HG02970 (cell line): ENCODE results near the gene SERPINB12.

Source experiments
- ATAC-seq: cut with Tn5 transposase; IDR thresholded peaks from one replicate; pipeline ENCODE4 v1.9.1; 2021; ENCODE audit warnings: mild to moderate bottlenecking, moderate library complexity, moderate number of reproducible peaks; ENCODE audit not compliant: unreplicated experiment, low FRiP score

SERPINB12 gene

GRCh38 chr18:63542069-63542468 is at the start of gene SERPINB12:
TSS of gene SERPINB12 (plus strand) at chr18:63542369. CDS start at chr18:63556160, 13,791 bp downstream.
- ATAC-seq, result no peak

- ATAC-seq, result no peak
Observed at GRCh38 chr18:63492851-63493250, 49.3 kb upstream of the SERPINB12 start.

- no peak for ATAC-seq
Observed at GRCh38 chr18:63495675-63496074, 46.5 kb upstream of the SERPINB12 start.

- ATAC-seq, result no peak
Observed at GRCh38 chr18:63505566-63506335, 36.4 kb upstream of the SERPINB12 start.

GRCh38 chr18:63506336-63506646 is 35.9 kb upstream of the SERPINB12 start:
- no peak for ATAC-seq

- ATAC-seq, result no peak
Observed at GRCh38 chr18:63508596-63508995, 33.6 kb upstream of the SERPINB12 start.

GRCh38 chr18:63511285-63511684 is 30.9 kb upstream of the SERPINB12 start:
- no peak for ATAC-seq

- no peak for ATAC-seq
Observed at GRCh38 chr18:63514326-63514725, 27.8 kb upstream of the SERPINB12 start.

- no peak for ATAC-seq
Observed at GRCh38 chr18:63514888-63515678, 27.1 kb upstream of the SERPINB12 start.

- ATAC-seq, result no peak
Observed at GRCh38 chr18:63515801-63516200, 26.4 kb upstream of the SERPINB12 start.

GRCh38 chr18:63518178-63519012 is 23.8 kb upstream of the SERPINB12 start:
- peak; percentile 89 for ATAC-seq

GRCh38 chr18:63520053-63520685 is 22.0 kb upstream of the SERPINB12 start:
- no peak for ATAC-seq

- ATAC-seq, result no peak
Observed at GRCh38 chr18:63523660-63524059, 18.5 kb upstream of the SERPINB12 start.

- ATAC-seq, result no peak
Observed at GRCh38 chr18:63527251-63527650, 14.9 kb upstream of the SERPINB12 start.

GRCh38 chr18:63528863-63529492 is 13.2 kb upstream of the SERPINB12 start:
- ATAC-seq, result no peak

- ATAC-seq, result no peak
Observed at GRCh38 chr18:63532471-63532870, 9.7 kb upstream of the SERPINB12 start.

GRCh38 chr18:63534615-63535014 is 7.6 kb upstream of the SERPINB12 start:
- ATAC-seq, result no peak

GRCh38 chr18:63539904-63540510 is 2.2 kb upstream of the SERPINB12 start:
- no peak for ATAC-seq

- ATAC-seq, result no peak
Observed at GRCh38 chr18:63544017-63544416, 1.8 kb downstream of the SERPINB12 start.

- no peak for ATAC-seq
Observed at GRCh38 chr18:63545000-63545399, 2.8 kb downstream of the SERPINB12 start.
